ENCODE results near the gene CDK15.

Gene CDK15

DNA sequence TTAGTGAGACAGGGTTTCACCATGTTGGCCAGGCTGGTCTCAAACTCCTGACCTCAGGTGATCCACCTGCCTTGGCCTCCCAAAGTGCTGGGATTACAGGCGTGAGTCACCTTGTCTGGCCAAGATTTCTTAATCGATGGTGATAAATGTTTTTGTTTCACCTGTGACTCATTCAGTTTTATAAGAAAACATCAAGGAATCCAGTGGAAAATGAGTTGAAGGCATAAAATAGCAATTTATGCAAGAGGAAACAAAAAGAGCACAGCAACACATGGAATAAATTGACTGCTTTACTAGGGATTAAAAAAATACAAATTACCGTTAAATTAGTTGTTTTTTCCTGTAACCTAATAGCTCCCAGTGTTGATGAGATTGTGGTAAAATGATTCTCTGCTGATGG, 80.2 kb downstream of the CDK15 start (continued):
- TF ChIP-seq ZBTB26 (tag by site-specific recombination; optimal IDR thresholded peaks at IDR 0.05): no peak
- TF ChIP-seq ZNF785 (tag by site-specific recombination; IDR thresholded peaks at IDR 0.05): no peak
- no peak for TF ChIP-seq ZNF626 (tag by site-specific recombination; IDR thresholded peaks at IDR 0.05)
- TF ChIP-seq ZNF426 (tag by site-specific recombination; IDR thresholded peaks at IDR 0.05): no peak
- no peak for TF ChIP-seq ZNF521 (tag by site-specific recombination; IDR thresholded peaks at IDR 0.05)
- TF ChIP-seq ZNF292 (tag by site-specific recombination; IDR thresholded peaks at IDR 0.05; ENCODE audit: borderline replicate concordance, low read depth): no peak
- TF ChIP-seq ZNF639 (tag by site-specific recombination; IDR thresholded peaks at IDR 0.05): peak; percentile 46; the same call in 1 of the 2 replicates
- no peak for TF ChIP-seq PRDM2 (tag by site-specific recombination; IDR thresholded peaks at IDR 0.05; ENCODE audit: borderline replicate concordance)
- TF ChIP-seq ZNF394 (tag by site-specific recombination; IDR thresholded peaks at IDR 0.05; ENCODE audit: borderline replicate concordance): peak; percentile 10; the same call in 1 of the 2 replicates
- TF ChIP-seq ZNF518A (tag by site-specific recombination; conservative IDR thresholded peaks at IDR 0.05; ENCODE audit: low read depth): no peak
- TF ChIP-seq ZFP69B (tag by site-specific recombination; IDR thresholded peaks at IDR 0.05): no peak
- no peak for TF ChIP-seq SCRT1 (tag by site-specific recombination; IDR thresholded peaks at IDR 0.05; ENCODE audit: borderline replicate concordance)
- TF ChIP-seq, protein P1, sequence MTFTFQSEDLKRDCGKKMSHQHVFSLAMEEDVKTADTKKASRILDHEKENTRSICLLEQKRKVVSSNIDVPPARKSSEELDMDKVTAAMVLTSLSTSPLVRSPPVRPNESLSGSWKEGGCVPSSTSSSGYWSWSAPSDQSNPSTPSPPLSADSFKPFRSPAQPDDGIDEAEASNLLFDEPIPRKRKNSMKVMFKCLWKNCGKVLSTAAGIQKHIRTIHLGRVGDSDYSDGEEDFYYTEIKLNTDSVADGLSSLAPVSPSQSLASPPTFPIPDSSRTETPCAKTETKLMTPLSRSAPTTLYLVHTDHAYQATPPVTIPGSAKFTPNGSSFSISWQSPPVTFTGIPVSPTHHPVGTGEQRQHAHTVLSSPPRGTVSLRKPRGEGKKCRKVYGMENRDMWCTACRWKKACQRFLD (tag by site-specific recombination; IDR thresholded peaks at IDR 0.05): no peak
- TF ChIP-seq, protein P2, sequence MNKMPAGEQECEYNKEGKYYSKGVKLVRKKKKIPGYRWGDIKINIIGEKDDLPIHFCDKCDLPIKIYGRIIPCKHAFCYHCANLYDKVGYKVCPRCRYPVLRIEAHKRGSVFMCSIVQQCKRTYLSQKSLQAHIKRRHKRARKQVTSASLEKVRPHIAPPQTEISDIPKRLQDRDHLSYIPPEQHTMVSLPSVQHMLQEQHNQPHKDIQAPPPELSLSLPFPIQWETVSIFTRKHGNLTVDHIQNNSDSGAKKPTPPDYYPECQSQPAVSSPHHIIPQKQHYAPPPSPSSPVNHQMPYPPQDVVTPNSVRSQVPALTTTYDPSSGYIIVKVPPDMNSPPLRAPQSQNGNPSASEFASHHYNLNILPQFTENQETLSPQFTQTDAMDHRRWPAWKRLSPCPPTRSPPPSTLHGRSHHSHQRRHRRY (tag by site-specific recombination; IDR thresholded peaks at IDR 0.05): no peak
- TF ChIP-seq ZNF76 (tag by site-specific recombination; IDR thresholded peaks at IDR 0.05; ENCODE audit: borderline replicate concordance, low read depth): no peak
- no peak for TF ChIP-seq ZNF843 (tag by site-specific recombination; IDR thresholded peaks at IDR 0.05)
- TF ChIP-seq REST (tag by site-specific recombination; IDR thresholded peaks at IDR 0.05): no peak
- TF ChIP-seq ZNF274 (IDR thresholded peaks at IDR 0.05; ENCODE audit: low read length): no peak
- TF ChIP-seq ZNF274 (tag by site-specific recombination; IDR thresholded peaks at IDR 0.05; ENCODE audit: borderline replicate concordance): no peak

All from HEK293 (cell line).